NCI-H187 treated with DMSO at 0.1 percent for 48 hours (cell line): ENCODE measurements around the gene DRICH1.
"Not testable (repeated sequence)": the region's sequence is repeated elsewhere in the genome, so short reads cannot be mapped to it uniquely, and the experiment has no call there.

Source experiments
- DNase-seq: peaks from one replicate; lab custom pipeline; 2025; lab: John Stamatoyannopoulos, UW

Gene DRICH1

DNA sequence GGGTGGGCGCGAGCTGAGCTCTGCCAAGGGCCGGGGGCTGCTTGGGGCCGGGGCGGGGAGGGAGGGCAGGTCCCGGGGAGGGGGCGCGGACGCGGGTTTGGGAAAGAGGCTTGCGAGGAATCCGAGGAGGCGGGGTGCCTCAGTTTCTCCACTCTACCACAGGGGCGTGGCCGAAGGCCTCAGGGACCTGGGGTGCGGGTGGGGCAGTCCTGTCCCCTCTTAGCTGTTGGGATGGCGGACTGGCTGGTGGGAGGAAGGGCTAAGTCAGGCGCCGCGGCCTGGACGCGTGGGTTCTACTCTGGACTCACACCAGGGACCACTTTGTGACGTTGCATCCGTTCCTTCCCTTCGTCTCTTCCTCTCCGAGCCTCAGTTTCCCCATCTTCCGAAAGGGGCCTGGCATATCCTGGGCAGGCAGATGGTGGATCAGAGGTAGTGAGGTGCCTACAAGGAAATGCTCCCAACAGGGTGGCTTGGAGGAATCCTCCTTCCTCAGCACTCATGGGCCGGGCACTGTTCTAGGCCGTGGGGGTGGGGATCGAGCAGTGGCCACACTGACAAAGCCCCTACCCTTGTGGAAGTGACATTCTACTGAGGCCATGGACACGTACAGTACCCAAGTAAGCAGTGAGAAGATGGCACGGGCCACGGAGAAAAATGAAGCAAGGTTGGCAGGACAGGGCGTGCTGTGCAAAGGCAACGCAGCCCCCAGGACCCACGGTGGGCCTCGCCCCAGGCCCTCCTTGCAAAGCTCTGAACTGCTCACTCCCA is 65.2 kb downstream of the DRICH1 start:
- no peak for DNase-seq

DNA sequence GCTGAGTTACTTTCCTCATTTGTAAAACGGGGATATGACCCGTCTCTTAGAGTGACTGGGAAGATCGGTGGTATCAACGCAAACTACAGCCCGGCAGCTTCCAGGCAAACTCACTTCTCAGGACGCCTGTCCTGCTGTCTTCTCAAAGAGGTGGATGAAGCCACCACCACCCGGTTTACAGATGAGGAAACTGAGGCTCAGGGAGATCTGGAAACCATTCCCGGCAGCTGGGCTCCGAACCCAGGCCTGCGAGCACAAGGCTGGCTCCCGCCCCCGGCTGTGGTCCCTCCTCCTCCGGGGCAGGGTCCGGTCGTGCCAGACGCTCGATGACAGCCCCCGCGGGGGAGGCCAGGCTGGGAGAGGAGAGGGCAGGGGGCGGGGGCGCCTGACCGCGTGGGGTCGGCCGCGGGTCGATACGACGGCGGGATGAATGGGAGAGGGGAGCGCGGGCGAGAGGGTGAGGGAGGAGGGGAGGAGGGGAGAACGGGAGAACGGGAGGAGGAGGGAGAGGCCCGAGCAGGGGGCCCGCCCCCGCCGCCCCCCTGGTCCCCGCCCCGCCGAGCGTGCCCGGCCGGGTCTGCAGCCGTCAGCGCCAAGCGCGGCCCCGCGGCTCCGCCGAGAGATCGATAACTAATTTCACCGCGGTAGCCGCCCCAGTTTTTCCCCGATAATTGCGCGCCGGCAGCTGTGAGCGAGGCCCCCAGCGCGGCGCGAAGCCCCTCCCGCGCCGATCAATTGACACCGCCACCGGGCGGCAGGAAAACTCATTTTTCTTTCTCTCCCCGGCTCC is 66.0 kb downstream of the DRICH1 start:
- DNase-seq = no peak

DNA sequence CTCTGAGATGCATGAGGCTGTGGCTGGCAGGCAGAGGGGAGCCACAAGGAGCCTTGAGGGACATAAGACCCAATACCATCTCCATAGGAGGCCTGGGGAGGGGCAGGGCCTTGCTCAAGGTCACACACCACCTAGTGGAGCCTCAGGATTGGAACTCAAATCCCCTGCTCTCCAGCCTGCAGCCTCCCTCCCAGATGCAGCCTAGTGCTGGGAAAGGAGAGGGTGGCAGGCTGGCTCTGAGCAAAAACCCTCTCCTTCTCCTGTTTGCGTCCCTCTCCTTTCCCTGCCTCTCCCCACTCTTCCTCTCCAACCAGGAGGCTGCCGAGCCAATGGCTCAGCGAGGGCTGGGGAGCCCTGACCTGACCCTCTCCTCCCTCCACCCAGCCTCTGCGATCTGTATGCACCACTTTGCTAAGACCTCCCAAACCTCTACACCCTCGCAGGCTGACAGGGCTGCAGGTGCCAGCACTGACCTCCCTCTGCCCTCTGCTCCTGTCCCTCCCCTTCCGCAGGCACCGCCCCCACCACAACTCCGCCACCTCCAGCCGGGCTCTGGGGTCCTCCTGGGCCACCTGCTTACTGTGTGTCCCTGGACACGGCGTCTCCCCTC is 66.7 kb downstream of the DRICH1 start:
- DNase-seq = no peak

DNA sequence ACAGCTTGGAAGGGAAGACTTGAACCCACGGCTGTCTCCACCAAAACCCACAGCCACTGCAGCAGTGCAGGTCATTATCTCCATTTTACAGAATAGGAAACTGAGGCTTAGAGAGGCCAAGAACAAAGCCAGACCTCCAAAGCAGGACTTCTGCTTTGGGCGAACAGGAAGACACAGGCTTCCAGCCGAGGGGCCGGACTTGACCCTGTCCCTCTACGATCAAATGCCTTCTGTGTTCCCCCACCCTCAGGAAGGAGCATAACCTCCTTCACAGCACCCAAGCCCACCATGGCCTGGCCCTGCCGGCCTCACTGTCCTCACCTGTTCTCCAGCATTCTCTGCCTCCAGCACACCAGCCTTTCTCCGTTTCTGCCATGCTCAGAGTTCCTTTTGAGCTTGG is 67.8 kb downstream of the DRICH1 start:
- DNase-seq = no peak

DNA sequence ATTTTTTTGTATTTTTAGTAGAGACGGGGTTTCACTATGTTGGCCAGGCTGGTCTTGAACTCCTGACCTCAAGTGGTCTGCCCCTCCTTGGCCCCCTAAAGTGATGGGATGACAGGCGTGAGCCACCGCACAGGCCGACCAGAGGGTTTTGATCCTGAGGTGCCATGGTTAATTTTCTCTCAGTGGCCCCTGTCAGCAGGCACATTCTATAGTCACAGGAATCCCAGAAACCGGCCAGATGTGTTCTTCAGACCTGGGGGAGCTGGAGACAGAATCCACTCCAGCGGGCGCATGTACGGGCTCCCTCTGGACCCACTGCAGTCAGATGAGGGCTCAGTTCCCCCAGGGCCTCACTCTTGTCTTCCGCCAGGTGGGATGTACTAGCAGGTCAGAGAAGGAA is 69.0 kb downstream of the DRICH1 start:
- DNase-seq = no peak

DNA sequence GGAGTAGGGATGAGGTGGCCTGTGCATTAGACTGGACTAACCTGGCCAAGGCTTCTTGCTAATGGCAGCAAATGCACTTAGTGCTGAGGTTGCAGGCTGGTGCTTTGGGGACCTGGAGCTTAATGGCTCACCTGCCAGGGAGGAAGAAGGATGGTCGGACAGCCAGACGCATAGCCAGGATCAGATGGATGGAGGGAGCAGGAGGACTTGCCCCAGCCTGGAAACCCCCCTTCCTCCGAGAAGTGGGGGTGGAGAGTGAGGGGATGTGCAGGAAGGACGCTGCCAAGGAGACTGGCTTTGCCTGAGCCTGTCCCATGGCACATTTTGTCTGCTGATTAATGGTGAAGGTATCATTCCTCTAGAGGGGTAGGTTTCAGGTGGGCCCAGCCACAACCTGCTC is 69.9 kb downstream of the DRICH1 start:
- DNase-seq = no peak

DNA sequence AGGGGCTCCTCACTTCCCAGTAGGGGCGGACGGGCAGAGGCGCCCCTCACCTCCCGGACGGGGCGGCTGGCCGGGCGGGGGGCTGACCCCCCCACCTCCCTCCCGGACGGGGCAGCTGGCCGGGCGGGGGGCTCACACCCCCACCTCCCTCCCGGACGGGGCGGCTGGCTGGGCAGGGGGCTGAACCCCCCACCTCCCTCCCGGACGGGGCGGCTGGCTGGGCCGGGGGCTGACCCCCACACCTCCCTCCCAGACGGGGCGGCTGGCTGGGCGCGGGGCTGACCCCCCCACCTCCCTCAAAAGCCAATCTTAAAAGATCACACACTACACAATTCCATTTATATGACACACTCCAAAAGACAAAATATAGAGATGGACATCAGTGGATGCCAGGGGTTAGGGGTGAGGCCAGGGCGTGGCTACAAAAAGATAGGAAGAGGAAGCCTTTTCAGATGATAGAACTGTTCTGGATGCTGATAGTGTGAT is 71.1 kb downstream of the DRICH1 start:
- DNase-seq = not testable (repeated sequence)

DNA sequence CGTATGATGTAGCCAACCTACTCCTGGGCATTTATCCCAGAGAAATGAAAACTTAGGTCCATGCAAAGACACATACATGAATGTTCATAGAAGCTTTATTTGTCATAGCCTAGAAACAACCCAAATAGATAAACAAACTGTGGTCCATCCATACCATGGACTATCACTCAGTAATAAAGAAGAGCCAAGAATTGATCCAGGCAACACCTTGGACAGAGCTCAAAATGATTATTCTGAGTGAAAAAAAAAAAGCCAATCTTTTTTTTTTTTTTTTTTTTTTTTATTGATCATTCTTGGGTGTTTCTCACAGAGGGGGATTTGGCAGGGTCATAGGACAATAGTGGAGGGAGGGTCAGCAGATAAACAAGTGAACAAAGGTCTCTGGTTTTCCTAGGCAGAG is 71.9 kb downstream of the DRICH1 start:
- DNase-seq = not testable (repeated sequence)
